ENCODE results near the gene PSD. TPM values are rescaled to one million over a fixed set of nuclear protein-coding genes. Genes with fewer than 3 reads are reported as not detected.
A peak's percentile ranks its signal among the peaks of the same experiment; 100 is the strongest.

The PSD gene
- total and polyA plus RNA-seq, 5 donors = 4.6 to 9.4 (median 6.2) TPM

- no peak overlapping the region for H3K27ac ChIP-seq (ENCODE audit: low read length)
- intact Hi-C loops (cut with DNase I) = no loop called here
- 87% methylated on average over 7 of the region's 7 CpGs for WGBS
Measured at GRCh38 chr10:102426803-102427287, 8.3 kb upstream of the PSD start.

GRCh38 chr10:102425444-102425843 is 6.9 kb upstream of the PSD start:
- WGBS = 64% methylated on average over 1 of the region's 1 CpG
- ATAC-seq (no peak), DNase-seq (no peak)
- Histone ChIP-seq H3K27ac (ENCODE audit: low read length) (no peak overlapping the region), H3K4me3 (ENCODE audit: low read length) (no peak overlapping the region), H3K9me3 (ENCODE audit: control insufficient read depth, low read length) (no peaks in the 10 kb centered on the region), H3K4me1 (ENCODE audit: control insufficient read depth, insufficient read depth, low read length) (no peaks in the 10 kb centered on the region), H3K27me3 (ENCODE audit: control insufficient read depth, insufficient read depth) (no peaks in the 10 kb centered on the region)
- intact Hi-C loops (cut with DNase I) = no loop called here

More at GRCh38 chr10:102426803-102427287, 8.3 kb upstream of the PSD start:
- Histone ChIP-seq H3K4me1 (ENCODE audit: control insufficient read depth, insufficient read depth, low read length) (no peaks in the 10 kb centered on the region), H3K4me3 (ENCODE audit: low read length) (no peak overlapping the region), H3K27me3 (ENCODE audit: control insufficient read depth, insufficient read depth) (no peaks in the 10 kb centered on the region), H3K9me3 (ENCODE audit: control insufficient read depth, low read length) (no peaks in the 10 kb centered on the region)
- ATAC-seq (no peak), DNase-seq (no peak)

GRCh38 chr10:102424916-102425315 is 6.3 kb upstream of the PSD start:
- intact Hi-C loops (cut with DNase I) = no loop called here
- WGBS = 84% methylated on average over 6 of the region's 6 CpGs
- no peaks in the 10 kb centered on the region for H3K9me3 ChIP-seq (ENCODE audit: control insufficient read depth, low read length)
- no peaks in the 10 kb centered on the region for H3K27me3 ChIP-seq (ENCODE audit: control insufficient read depth, insufficient read depth)
- ATAC-seq (no peak), DNase-seq (no peak)
- peaks cover 3% of the 10 kb centered on the region for H3K4me1 ChIP-seq (ENCODE audit: control insufficient read depth, insufficient read depth, low read length)
- H3K4me3 ChIP-seq (ENCODE audit: low read length) = no peak overlapping the region
- H3K27ac ChIP-seq (ENCODE audit: low read length) = no peak overlapping the region

- 77% methylated on average over 9 of the region's 9 CpGs for WGBS
- DNase-seq (no peak), ATAC-seq (no peak)
- Histone ChIP-seq H3K27me3 (ENCODE audit: control insufficient read depth, insufficient read depth) (no peaks in the 10 kb centered on the region), H3K4me1 (ENCODE audit: control insufficient read depth, insufficient read depth, low read length) (peaks cover 3% of the 10 kb centered on the region), H3K9me3 (ENCODE audit: control insufficient read depth, low read length) (no peaks in the 10 kb centered on the region), H3K27ac (ENCODE audit: low read length) (no peak overlapping the region), H3K4me3 (ENCODE audit: low read length) (no peak overlapping the region)
- intact Hi-C loops (cut with DNase I) = no loop called here
Measured at GRCh38 chr10:102424145-102424544, 5.6 kb upstream of the PSD start.

GRCh38 chr10:102423372-102423968 is 4.9 kb upstream of the PSD start:
- Histone ChIP-seq H3K27me3 (ENCODE audit: control insufficient read depth, insufficient read depth) (no peaks in the 10 kb centered on the region), H3K4me1 (ENCODE audit: control insufficient read depth, insufficient read depth, low read length) (peaks cover 3% of the 10 kb centered on the region), H3K9me3 (ENCODE audit: control insufficient read depth, low read length) (no peaks in the 10 kb centered on the region), H3K4me3 (ENCODE audit: low read length) (no peak overlapping the region), H3K27ac (ENCODE audit: low read length) (no peak overlapping the region)
- intact Hi-C loops (cut with DNase I) = no loop called here
- WGBS = 90% methylated on average over 13 of the region's 13 CpGs
- DNase-seq = no peak
- no peak for ATAC-seq

GRCh38 chr10:102422545-102423129 is 4.1 kb upstream of the PSD start:
- Histone ChIP-seq H3K27me3 (ENCODE audit: control insufficient read depth, insufficient read depth) (no peaks in the 10 kb centered on the region), H3K9me3 (ENCODE audit: control insufficient read depth, low read length) (no peaks in the 10 kb centered on the region), H3K27ac (ENCODE audit: low read length) (peak overlapping the region; percentile 40), H3K4me1 (ENCODE audit: control insufficient read depth, insufficient read depth, low read length) (peaks cover 3% of the 10 kb centered on the region), H3K4me3 (ENCODE audit: low read length) (peak overlapping the region; percentile 58)
- DNase-seq (peak; percentile 82 to 92 (median 91)), ATAC-seq (peak; percentile 62 to 65)
- intact Hi-C loops (cut with DNase I) = no loop called here
- WGBS = 7% methylated on average over 28 of the region's 28 CpGs

- intact Hi-C loops (cut with DNase I) = no loop called here
- H3K27ac ChIP-seq (ENCODE audit: low read length) = peak overlapping the region; percentile 69
Measured at GRCh38 chr10:102421757-102422512, 3.4 kb upstream of the PSD start.

GRCh38 chr10:102421507-102421756 is 2.8 kb upstream of the PSD start:
- H3K4me3 ChIP-seq (ENCODE audit: low read length) = peak overlapping the region; percentile 58
- DNase-seq (no peak), ATAC-seq (no peak)
- intact Hi-C loops (cut with DNase I) = no loop called here
- H3K9me3 ChIP-seq (ENCODE audit: control insufficient read depth, low read length) = no peaks in the 10 kb centered on the region
- H3K27me3 ChIP-seq (ENCODE audit: control insufficient read depth, insufficient read depth) = no peaks in the 10 kb centered on the region
- peaks cover 3% of the 10 kb centered on the region for H3K4me1 ChIP-seq (ENCODE audit: control insufficient read depth, insufficient read depth, low read length)
- WGBS = under 1% methylated on average over 14 of the region's 14 CpGs
- peak overlapping the region; percentile 69 for H3K27ac ChIP-seq (ENCODE audit: low read length)

More at GRCh38 chr10:102421757-102422512, 3.4 kb upstream of the PSD start:
- Histone ChIP-seq H3K4me1 (ENCODE audit: control insufficient read depth, insufficient read depth, low read length) (peaks cover 3% of the 10 kb centered on the region), H3K4me3 (ENCODE audit: low read length) (peak overlapping the region; percentile 58), H3K9me3 (ENCODE audit: control insufficient read depth, low read length) (no peaks in the 10 kb centered on the region), H3K27me3 (ENCODE audit: control insufficient read depth, insufficient read depth) (no peaks in the 10 kb centered on the region)
- ATAC-seq = peak; percentile 3 to 8
- WGBS = under 1% methylated on average over 62 of the region's 62 CpGs
- peak in 2 of 3 donors; percentile 75 to 76 for DNase-seq

- intact Hi-C loops (cut with DNase I) = no loop called here
- WGBS = under 1% methylated on average over 66 of the region's 66 CpGs
- ATAC-seq = peak; percentile 88
- Histone ChIP-seq H3K9me3 (ENCODE audit: control insufficient read depth, low read length) (no peaks in the 10 kb centered on the region), H3K27me3 (ENCODE audit: control insufficient read depth, insufficient read depth) (no peaks in the 10 kb centered on the region), H3K4me1 (ENCODE audit: control insufficient read depth, insufficient read depth, low read length) (peaks cover 3% of the 10 kb centered on the region), H3K27ac (ENCODE audit: low read length) (peak within 1 kb of the TSS; percentile 92), H3K4me3 (ENCODE audit: low read length) (peak within 1 kb of the TSS; percentile 58)
- peak; percentile 96 to 98 (median 97) for DNase-seq
Measured at GRCh38 chr10:102420714-102421506, 2.3 kb upstream of the PSD start, which contains the start of gene FBXL15. FBXL15 (plus strand) TSS chr10:102420836; CDS start chr10:102421130, 294 bp downstream.

GRCh38 chr10:102420181-102420713 is 1.7 kb upstream of the PSD start:
- Histone ChIP-seq H3K27me3 (ENCODE audit: control insufficient read depth, insufficient read depth) (no peaks in the 10 kb centered on the region), H3K27ac (ENCODE audit: low read length) (peak overlapping the region; percentile 92), H3K9me3 (ENCODE audit: control insufficient read depth, low read length) (no peaks in the 10 kb centered on the region), H3K4me1 (ENCODE audit: control insufficient read depth, insufficient read depth, low read length) (peaks cover 3% of the 10 kb centered on the region), H3K4me3 (ENCODE audit: low read length) (peak overlapping the region; percentile 58)
- no peak for ATAC-seq
- 2% methylated on average over 21 of the region's 21 CpGs for WGBS
- DNase-seq = peak in 1 of 3 donors; percentile 43
- intact Hi-C loops (cut with DNase I) = no loop called here

All from right cardiac atrium (tissue), 5 donors.